Activated T-helper 2 cell treated with anti-CD3 and anti-CD28 coated beads, Interferon-gamma antibody, Interleukin-2, Interleukin-4, amounts not matched to agents 10 μg/mL and 5 μg/mL and 100 μg/mL, durations not matched to agents 14 hours and 24 hours and 36 hours (primary cell): ENCODE results near the gene DDX52. TPM values are rescaled to one million over a fixed set of nuclear protein-coding genes. Genes with fewer than 3 reads are reported as not detected.

Experiments
- DNase-seq: peaks from one replicate; pipeline ENCODE4 v3.0.0; 2021; ENCODE audit warnings: low spot score
- H3K27ac Mint-ChIP-seq: one replicate; pipeline ENCODE4 v1.8.0; 2021; ENCODE audit warnings: mixed read lengths
- H3K27me3 Mint-ChIP-seq: one replicate; pipeline ENCODE4 v1.8.0; 2021; ENCODE audit warnings: low read depth, mixed read lengths
- H3K36me3 Mint-ChIP-seq: one replicate; pipeline ENCODE4 v1.8.0; 2021; ENCODE audit warnings: low read depth, mixed read lengths
- H3K4me1 Mint-ChIP-seq: one replicate; pipeline ENCODE4 v1.8.0; 2021; ENCODE audit warnings: low read depth, mixed read lengths
- H3K4me3 Mint-ChIP-seq: one replicate; pipeline ENCODE4 v1.8.0; 2021; ENCODE audit warnings: low read depth, mild to moderate bottlenecking, moderate library complexity, mixed read lengths
- H3K9me3 Mint-ChIP-seq: one replicate; pipeline ENCODE4 v1.8.0; 2021; ENCODE audit warnings: mixed read lengths
- intact Hi-C: fragments of 100-400 bp; cut with micrococcal nuclease; formaldehyde crosslinking; loops from one replicate; pipeline ENCODE4 v1.15.1; 2023
- total RNA-seq: library from RNA; stranded (reverse); gene quantifications from 2 replicates; pipeline ENCODE4 v1.2.3, GENCODE V29; 2022

Gene DDX52
- total RNA-seq, 1 donor from 2014 or later: 43.4 TPM

DNA sequence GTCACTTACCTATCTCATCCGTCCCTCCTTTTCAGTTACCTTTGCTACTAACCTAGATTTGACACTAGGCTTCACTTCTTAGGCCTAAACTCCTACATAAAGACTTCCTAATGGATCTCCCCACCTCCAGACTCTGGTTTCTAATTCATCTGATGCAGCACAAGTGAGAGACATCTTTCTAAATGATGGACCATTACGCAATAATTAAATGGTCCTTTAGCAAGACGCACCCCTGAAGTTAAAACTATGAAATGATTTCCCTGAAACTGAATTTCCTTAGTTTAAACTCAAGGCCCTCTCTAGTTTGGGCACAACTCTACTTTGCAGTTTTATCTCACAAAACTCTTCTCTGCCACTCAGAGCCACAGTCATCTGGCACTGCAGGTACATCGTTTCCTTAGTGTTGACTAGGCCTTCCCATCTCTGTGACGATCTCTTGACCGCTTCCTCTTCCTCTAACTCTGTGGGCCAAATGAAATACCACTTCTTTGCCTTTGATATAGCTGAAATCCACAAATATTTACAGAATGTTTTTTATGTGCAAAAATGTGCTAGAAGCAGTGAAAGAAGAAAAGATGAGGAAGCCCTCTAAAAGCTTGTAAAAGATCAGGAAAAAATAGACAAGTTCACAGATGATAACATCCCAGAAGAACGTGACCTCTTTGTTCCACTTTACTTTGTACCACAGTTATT is 37.3 kb downstream of the DDX52 start:
- peak; percentile 28 for DNase-seq
- intact Hi-C loops: loop anchor here (5.0 to 10.0 kb wide), 4 partner anchors 119 to 201 kb away; partner anchors contain the start of genes ACACA, DUSP14 and TADA2A
- H3K4me1 Mint-ChIP-seq: peaks cover 39% of the 10 kb centered on the region
- H3K27me3 Mint-ChIP-seq: no peaks in the 10 kb centered on the region
- H3K9me3 Mint-ChIP-seq: no peaks in the 10 kb centered on the region
- H3K27ac Mint-ChIP-seq: peak overlapping the region; percentile 85
- peaks cover 36% of the 10 kb centered on the region for H3K36me3 Mint-ChIP-seq
- H3K4me3 Mint-ChIP-seq: peak overlapping the region; percentile 90

GRCh38 chr17:37605081-37605480 is 38.2 kb downstream of the DDX52 start:
- Mint-ChIP-seq H3K36me3 (peaks cover 42% of the 10 kb centered on the region), H3K27ac (peak overlapping the region; percentile 58), H3K4me1 (peaks cover 42% of the 10 kb centered on the region), H3K27me3 (no peaks in the 10 kb centered on the region), H3K9me3 (no peaks in the 10 kb centered on the region), H3K4me3 (peak overlapping the region; percentile 90)
- no peak for DNase-seq
- intact Hi-C loops: loop anchor here (5.0 to 10.0 kb wide), 4 partner anchors 118 to 200 kb away; partner anchors contain the start of genes ACACA, DUSP14 and TADA2A

DNA sequence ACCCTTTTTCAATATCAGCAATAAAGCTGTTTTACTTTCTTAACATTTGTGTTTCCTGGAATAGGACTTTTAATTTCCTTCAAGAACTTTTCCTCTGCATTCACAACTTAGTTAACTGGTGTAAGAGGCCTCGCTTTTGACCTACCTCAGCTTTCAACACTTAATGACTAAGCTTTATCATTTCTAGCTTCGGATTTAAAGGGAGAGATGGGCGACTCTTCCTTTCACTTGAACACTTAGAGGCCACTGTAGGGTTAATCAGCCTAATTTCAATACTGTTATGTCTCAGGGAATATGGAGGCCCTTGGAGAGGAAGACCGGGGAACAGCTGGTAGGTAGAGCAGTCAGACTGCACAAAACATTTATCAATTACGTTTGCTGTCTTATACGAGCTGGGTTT is 38.7 kb downstream of the DDX52 start:
- no peak for DNase-seq
- H3K27me3 Mint-ChIP-seq: no peaks in the 10 kb centered on the region
- peak overlapping the region; percentile 58 for H3K27ac Mint-ChIP-seq
- H3K36me3 Mint-ChIP-seq: peaks cover 45% of the 10 kb centered on the region
- peak overlapping the region; percentile 41 for H3K4me3 Mint-ChIP-seq
- H3K9me3 Mint-ChIP-seq: no peaks in the 10 kb centered on the region
- intact Hi-C loops: loop anchor here (10.0 kb wide), 1 partner anchor 200 kb away; the partner anchor contains the start of genes ACACA and TADA2A
- peaks cover 42% of the 10 kb centered on the region for H3K4me1 Mint-ChIP-seq

DNA sequence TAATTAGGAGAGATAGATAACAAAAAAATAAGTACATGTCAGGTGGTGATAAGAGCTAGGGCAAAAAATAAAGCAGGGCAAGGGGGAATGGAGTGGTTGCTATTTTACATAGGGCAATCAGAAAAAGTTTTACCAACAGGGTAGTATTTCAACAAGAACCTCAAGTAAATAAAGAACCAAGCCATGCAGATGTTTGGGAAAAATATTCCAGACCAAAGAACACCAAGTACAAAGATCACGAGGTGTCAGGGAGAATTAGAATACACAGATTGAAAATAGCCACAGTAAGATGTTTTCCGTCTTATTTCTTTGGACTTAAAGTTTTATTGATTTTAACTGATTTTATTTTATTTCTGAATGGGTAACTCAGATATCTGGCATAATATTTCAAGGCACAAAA is 45.1 kb downstream of the DDX52 start:
- no peak overlapping the region for H3K4me3 Mint-ChIP-seq
- H3K27ac Mint-ChIP-seq: no peak overlapping the region
- H3K4me1 Mint-ChIP-seq: peaks cover 18% of the 10 kb centered on the region
- peaks cover 66% of the 10 kb centered on the region for H3K36me3 Mint-ChIP-seq
- intact Hi-C loops: no loop called here
- no peaks in the 10 kb centered on the region for H3K27me3 Mint-ChIP-seq
- DNase-seq: no peak
- H3K9me3 Mint-ChIP-seq: no peaks in the 10 kb centered on the region

DNA sequence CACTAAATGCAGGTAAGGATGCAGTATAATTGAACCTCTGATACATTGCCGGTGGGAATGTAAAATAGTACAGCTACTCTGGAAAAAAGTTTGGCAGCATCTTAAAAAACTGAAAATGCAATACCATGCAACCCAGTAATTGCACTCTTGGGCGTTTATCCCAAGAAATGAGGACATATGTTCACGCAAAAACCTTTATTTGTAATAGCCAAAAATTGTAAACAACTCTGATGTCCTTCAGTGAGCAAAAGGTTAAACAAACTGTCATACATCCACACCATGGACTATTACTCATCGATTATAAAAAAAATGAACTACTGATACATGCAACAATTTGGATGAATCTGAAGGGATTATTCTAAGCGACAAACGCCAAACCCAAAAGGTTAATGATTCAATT is 51.0 kb downstream of the DDX52 start:
- Mint-ChIP-seq H3K4me1 (peaks cover 21% of the 10 kb centered on the region), H3K27me3 (no peaks in the 10 kb centered on the region), H3K4me3 (no peak overlapping the region), H3K36me3 (peaks cover 65% of the 10 kb centered on the region), H3K27ac (no peak overlapping the region), H3K9me3 (no peaks in the 10 kb centered on the region)
- intact Hi-C loops: loop anchor here (2.0 kb wide), 1 partner anchor 17 kb away; the partner anchor contains the start of gene SYNRG
- no peak for DNase-seq

- no peak overlapping the region for H3K4me3 Mint-ChIP-seq
These were observed 58.2 kb downstream of the DDX52 start for GRCh38 chr17:37585066-37585465.

DNA sequence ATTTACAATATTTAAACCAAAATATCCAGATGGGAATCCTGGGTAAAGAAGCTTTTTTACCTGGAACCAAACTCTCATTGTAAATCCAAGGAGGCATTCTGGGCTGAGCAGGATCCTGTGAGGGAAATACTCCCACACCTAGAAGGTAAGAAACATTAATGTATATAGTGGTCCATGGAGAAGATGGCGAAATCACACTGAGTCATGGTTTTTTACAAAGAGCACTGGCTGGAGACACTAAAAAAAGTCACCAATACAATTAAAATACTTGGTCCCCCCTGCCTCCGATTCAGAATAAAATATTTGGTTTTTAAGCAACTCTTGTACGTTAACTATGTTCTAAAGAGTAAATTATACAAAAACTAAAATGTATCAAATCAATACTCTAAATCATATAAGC is 67.0 kb downstream of the DDX52 start:
- Mint-ChIP-seq H3K36me3 (peaks cover 66% of the 10 kb centered on the region), H3K4me3 (no peak overlapping the region), H3K9me3 (no peaks in the 10 kb centered on the region), H3K27ac (no peak overlapping the region), H3K27me3 (no peaks in the 10 kb centered on the region), H3K4me1 (no peaks in the 10 kb centered on the region)
- DNase-seq: no peak
- intact Hi-C loops: no loop called here

More at GRCh38 chr17:37585066-37585465, 58.2 kb downstream of the DDX52 start:
- no peaks in the 10 kb centered on the region for H3K27me3 Mint-ChIP-seq
- H3K36me3 Mint-ChIP-seq: peaks cover 56% of the 10 kb centered on the region
- DNase-seq: no peak
- intact Hi-C loops: no loop called here
- no peak overlapping the region for H3K27ac Mint-ChIP-seq
- H3K9me3 Mint-ChIP-seq: no peaks in the 10 kb centered on the region
- peaks cover 8% of the 10 kb centered on the region for H3K4me1 Mint-ChIP-seq

DNA sequence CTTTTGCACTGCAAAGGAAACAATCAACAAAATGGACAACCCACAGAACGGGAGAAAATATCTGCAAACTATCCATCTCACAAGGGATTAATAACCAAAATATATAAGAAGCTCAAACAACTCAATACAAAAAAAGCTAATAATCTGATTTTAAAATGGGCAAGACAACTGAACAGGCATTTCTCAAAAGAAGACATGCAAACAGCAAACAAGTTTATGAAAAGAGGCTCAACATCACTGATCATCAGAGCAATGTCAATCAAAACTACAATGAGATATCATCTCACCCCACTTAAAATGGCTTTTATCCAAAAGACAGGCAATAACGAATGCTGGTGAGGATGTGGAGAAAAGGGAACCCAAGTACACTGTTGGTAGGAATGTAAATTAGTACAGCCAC is 68.8 kb downstream of the DDX52 start:
- Mint-ChIP-seq H3K27me3 (no peaks in the 10 kb centered on the region), H3K36me3 (peaks cover 64% of the 10 kb centered on the region), H3K4me1 (no peaks in the 10 kb centered on the region), H3K4me3 (no peak overlapping the region), H3K27ac (no peak overlapping the region), H3K9me3 (no peaks in the 10 kb centered on the region)
- no peak for DNase-seq
- intact Hi-C loops: no loop called here

GRCh38 chr17:37571674-37572073 is 71.6 kb downstream of the DDX52 start:
- no peaks in the 10 kb centered on the region for H3K27me3 Mint-ChIP-seq
- no peak for DNase-seq
- no peaks in the 10 kb centered on the region for H3K4me1 Mint-ChIP-seq
- H3K9me3 Mint-ChIP-seq: no peaks in the 10 kb centered on the region
- H3K36me3 Mint-ChIP-seq: peaks cover 72% of the 10 kb centered on the region
- H3K4me3 Mint-ChIP-seq: no peak overlapping the region
- no peak overlapping the region for H3K27ac Mint-ChIP-seq
- intact Hi-C loops: no loop called here

DNA sequence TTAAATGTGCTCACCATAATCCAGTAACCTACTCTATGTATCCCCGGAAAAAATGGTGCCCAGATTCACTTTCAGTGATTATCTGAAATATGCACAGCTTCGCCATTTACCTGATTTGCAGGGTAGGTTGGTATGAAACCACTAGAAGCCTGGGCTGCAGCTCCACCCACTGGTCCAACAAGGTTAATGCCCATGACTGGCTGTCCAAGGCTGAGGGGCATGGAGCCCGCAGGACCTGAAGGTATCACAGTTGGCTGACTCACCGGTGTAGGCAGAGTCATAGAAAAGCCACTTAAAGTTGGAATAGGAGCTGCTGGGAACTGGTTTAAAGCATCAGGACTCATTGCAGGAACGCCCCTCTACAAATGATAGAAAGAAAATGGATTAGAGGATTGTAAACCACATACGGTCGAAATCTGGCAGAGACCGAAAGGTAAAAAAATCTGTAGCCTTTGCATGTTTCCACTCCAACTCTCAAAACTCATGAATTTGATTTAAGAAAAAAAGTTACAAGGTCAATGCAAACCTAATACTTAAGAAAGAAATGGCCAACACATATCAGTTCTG is 72.6 kb downstream of the DDX52 start:
- peaks cover 68% of the 10 kb centered on the region for H3K36me3 Mint-ChIP-seq
- no peaks in the 10 kb centered on the region for H3K9me3 Mint-ChIP-seq
- H3K4me1 Mint-ChIP-seq: no peaks in the 10 kb centered on the region
- no peak overlapping the region for H3K4me3 Mint-ChIP-seq
- H3K27me3 Mint-ChIP-seq: no peaks in the 10 kb centered on the region
- intact Hi-C loops: no loop called here
- DNase-seq: no peak
- no peak overlapping the region for H3K27ac Mint-ChIP-seq

DNA sequence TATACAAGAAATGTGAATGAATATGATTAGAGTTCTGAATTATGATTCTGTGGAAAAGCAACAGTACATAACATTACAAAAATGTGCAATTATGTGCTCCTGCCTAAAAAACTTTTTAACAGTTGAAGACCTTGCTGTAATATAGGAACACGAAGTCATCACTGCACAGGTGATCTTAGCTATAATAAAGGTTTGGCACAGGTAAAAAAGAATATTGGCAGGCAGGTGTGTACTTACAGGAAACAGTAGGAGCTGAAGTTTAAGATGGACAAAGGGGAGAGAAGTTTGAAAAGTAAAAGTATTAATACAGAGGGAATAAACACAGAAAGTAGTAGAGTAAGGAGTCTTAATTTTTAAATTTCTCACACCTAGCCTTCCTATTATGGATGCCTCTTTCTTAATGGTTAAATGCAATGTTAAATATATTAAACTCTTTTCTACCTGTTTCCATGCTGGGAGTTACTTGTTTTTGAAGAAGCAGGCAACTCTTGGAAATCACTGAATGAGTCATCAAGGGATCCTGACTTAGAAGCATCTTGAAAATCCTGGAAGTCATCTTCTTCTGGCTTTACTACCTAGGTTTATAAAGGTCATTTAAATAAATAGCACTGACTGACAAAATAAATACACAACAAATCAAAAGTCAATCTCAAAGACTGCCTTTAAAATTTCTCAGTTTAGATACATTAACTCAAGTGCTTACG is 74.7 kb downstream of the DDX52 start:
- Mint-ChIP-seq H3K36me3 (peaks cover 68% of the 10 kb centered on the region), H3K9me3 (no peaks in the 10 kb centered on the region), H3K4me1 (peaks cover 2% of the 10 kb centered on the region), H3K4me3 (no peak overlapping the region), H3K27me3 (no peaks in the 10 kb centered on the region), H3K27ac (peak overlapping the region; percentile 14)
- no peak for DNase-seq
- intact Hi-C loops: no loop called here

DNA sequence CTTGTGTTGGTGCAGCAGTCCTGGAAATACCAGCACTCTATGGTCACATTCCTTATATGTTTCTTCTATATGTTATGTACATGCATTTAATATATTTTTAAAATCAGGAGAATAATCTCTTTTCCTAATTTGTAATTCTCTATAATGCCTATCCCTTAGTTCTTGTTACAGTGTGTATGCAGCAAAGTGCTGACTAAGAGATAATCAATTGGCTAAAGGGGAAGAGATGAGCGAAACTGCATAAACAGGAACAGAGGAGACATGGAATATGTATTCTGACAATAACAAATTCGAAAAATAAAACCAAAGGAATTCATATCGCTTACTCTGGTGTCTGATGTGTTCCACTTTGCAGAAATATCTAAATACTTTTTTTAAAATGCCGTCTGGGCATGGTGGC is 75.7 kb downstream of the DDX52 start:
- H3K4me3 Mint-ChIP-seq: no peak overlapping the region
- no peak for DNase-seq
- no peaks in the 10 kb centered on the region for H3K27me3 Mint-ChIP-seq
- no peaks in the 10 kb centered on the region for H3K9me3 Mint-ChIP-seq
- H3K27ac Mint-ChIP-seq: no peak overlapping the region
- H3K4me1 Mint-ChIP-seq: peaks cover 2% of the 10 kb centered on the region
- peaks cover 61% of the 10 kb centered on the region for H3K36me3 Mint-ChIP-seq
- intact Hi-C loops: no loop called here

GRCh38 chr17:37567137-37567536 is 76.1 kb downstream of the DDX52 start:
- no peaks in the 10 kb centered on the region for H3K9me3 Mint-ChIP-seq
- peaks cover 61% of the 10 kb centered on the region for H3K36me3 Mint-ChIP-seq
- no peaks in the 10 kb centered on the region for H3K27me3 Mint-ChIP-seq
- H3K4me3 Mint-ChIP-seq: no peak overlapping the region
- intact Hi-C loops: no loop called here
- no peak overlapping the region for H3K27ac Mint-ChIP-seq
- H3K4me1 Mint-ChIP-seq: peaks cover 2% of the 10 kb centered on the region
- no peak for DNase-seq
